ENCODE results near the gene RBM15B. TPM values are rescaled to one million over a fixed set of nuclear protein-coding genes. Genes with fewer than 3 reads are reported as not detected.

Gene RBM15B
- total RNA-seq, 1 donor from 2014 or later: 12.5 TPM

DNA sequence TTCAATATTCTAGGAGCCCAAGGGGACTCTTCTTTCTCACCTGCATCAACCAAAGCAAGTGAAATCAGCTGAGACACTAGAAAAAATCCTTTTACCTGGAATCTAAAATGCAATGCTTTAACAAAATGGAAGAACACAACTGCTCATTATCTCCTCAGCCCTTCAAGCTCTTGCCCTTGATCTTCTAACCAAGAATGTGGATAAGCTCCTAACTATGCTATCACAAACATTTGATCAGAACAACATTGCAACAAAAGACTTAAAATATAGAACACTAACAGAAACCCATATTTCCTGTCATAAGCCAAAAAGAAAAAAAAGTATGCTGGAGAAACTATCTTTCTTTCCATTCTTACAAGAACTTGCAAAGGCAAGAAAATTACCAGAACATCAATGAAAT, 12.6 kb downstream of the RBM15B start:
- H3K4me1 ChIP-seq: peaks cover 4% of the 10 kb centered on the region
- no peaks in the 10 kb centered on the region for H3K27me3 ChIP-seq (ENCODE audit: low read depth)
- TF ChIP-seq, protein P1, sequence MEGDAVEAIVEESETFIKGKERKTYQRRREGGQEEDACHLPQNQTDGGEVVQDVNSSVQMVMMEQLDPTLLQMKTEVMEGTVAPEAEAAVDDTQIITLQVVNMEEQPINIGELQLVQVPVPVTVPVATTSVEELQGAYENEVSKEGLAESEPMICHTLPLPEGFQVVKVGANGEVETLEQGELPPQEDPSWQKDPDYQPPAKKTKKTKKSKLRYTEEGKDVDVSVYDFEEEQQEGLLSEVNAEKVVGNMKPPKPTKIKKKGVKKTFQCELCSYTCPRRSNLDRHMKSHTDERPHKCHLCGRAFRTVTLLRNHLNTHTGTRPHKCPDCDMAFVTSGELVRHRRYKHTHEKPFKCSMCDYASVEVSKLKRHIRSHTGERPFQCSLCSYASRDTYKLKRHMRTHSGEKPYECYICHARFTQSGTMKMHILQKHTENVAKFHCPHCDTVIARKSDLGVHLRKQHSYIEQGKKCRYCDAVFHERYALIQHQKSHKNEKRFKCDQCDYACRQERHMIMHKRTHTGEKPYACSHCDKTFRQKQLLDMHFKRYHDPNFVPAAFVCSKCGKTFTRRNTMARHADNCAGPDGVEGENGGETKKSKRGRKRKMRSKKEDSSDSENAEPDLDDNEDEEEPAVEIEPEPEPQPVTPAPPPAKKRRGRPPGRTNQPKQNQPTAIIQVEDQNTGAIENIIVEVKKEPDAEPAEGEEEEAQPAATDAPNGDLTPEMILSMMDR (IDR thresholded peaks at IDR 0.05; ENCODE audit: borderline replicate concordance): no peak
- no peaks in the 10 kb centered on the region for H3K9me3 ChIP-seq (replicated peaks)
- no peak for DNase-seq
- H3K27ac ChIP-seq (replicated peaks): no peak overlapping the region
- H3K4me3 ChIP-seq: no peak overlapping the region
- peaks cover 40% of the 10 kb centered on the region for H3K36me3 ChIP-seq
- intact Hi-C loops (cut with micrococcal nuclease): no loop called here

- DNase-seq: no peak
- H3K36me3 ChIP-seq: peaks cover 43% of the 10 kb centered on the region
- H3K27ac ChIP-seq (replicated peaks): no peak overlapping the region
- TF ChIP-seq, protein P1 (IDR thresholded peaks at IDR 0.05; ENCODE audit: borderline replicate concordance): no peak
- H3K4me3 ChIP-seq: no peak overlapping the region
- no peaks in the 10 kb centered on the region for H3K4me1 ChIP-seq
- H3K9me3 ChIP-seq (replicated peaks): no peaks in the 10 kb centered on the region
- intact Hi-C loops (cut with micrococcal nuclease): no loop called here
- no peaks in the 10 kb centered on the region for H3K27me3 ChIP-seq (ENCODE audit: low read depth)
Observed at GRCh38 chr3:51408021-51408420, 16.9 kb downstream of the RBM15B start.

DNA sequence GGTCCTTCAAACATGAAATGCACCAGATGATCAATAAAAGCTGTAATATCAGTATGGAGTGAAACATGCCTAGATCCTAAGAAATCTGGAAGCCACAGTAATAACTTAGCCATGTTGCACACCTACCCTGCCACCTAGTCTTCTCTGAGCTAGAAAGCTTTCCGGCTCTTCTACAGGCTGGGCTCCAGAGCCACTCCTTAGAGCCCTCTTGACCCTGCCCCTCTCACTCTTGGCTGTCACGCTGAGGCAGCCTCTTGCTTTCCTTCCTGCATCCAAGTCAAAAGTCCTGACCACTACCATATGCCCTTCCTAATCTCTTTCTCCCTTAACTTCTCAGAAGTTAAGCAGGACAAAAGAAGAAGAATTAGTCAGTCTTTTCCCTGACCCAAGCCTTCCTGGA, 17.7 kb downstream of the RBM15B start:
- no peak for DNase-seq
- H3K9me3 ChIP-seq (replicated peaks): no peaks in the 10 kb centered on the region
- no peak overlapping the region for H3K27ac ChIP-seq (replicated peaks)
- H3K36me3 ChIP-seq: peaks cover 47% of the 10 kb centered on the region
- intact Hi-C loops (cut with micrococcal nuclease): no loop called here
- TF ChIP-seq, protein P1 (IDR thresholded peaks at IDR 0.05; ENCODE audit: borderline replicate concordance): no peak
- H3K27me3 ChIP-seq (ENCODE audit: low read depth): no peaks in the 10 kb centered on the region
- H3K4me3 ChIP-seq: no peak overlapping the region
- no peaks in the 10 kb centered on the region for H3K4me1 ChIP-seq

- H3K36me3 ChIP-seq: peaks cover 69% of the 10 kb centered on the region
- H3K9me3 ChIP-seq (replicated peaks): no peaks in the 10 kb centered on the region
- no peak overlapping the region for H3K4me3 ChIP-seq
- intact Hi-C loops (cut with micrococcal nuclease): no loop called here
- no peak overlapping the region for H3K27ac ChIP-seq (replicated peaks)
- H3K27me3 ChIP-seq (ENCODE audit: low read depth): no peaks in the 10 kb centered on the region
- TF ChIP-seq, protein P1 (IDR thresholded peaks at IDR 0.05; ENCODE audit: borderline replicate concordance): no peak
- H3K4me1 ChIP-seq: no peaks in the 10 kb centered on the region
- no peak for DNase-seq
Observed at GRCh38 chr3:51422211-51422610, 31.1 kb downstream of the RBM15B start.

GRCh38 chr3:51426921-51427320, 35.8 kb downstream of the RBM15B start:
- peaks cover 71% of the 10 kb centered on the region for H3K36me3 ChIP-seq

More at GRCh38 chr3:51426921-51427320, 35.8 kb downstream of the RBM15B start:
- H3K27ac ChIP-seq (replicated peaks): no peak overlapping the region
- DNase-seq: no peak
- H3K27me3 ChIP-seq (ENCODE audit: low read depth): no peaks in the 10 kb centered on the region
- no peaks in the 10 kb centered on the region for H3K4me1 ChIP-seq
- no peaks in the 10 kb centered on the region for H3K9me3 ChIP-seq (replicated peaks)
- TF ChIP-seq, protein P1 (IDR thresholded peaks at IDR 0.05; ENCODE audit: borderline replicate concordance): no peak
- intact Hi-C loops (cut with micrococcal nuclease): no loop called here
- no peak overlapping the region for H3K4me3 ChIP-seq

All from left ventricle myocardium inferior (tissue), 1 donor.